Kidney (tissue), 14 donors: ENCODE results near the gene RAPGEF6. TPM values are rescaled to one million over a fixed set of nuclear protein-coding genes. Genes with fewer than 3 reads are reported as not detected.

Experiments used
- DNase-seq, 5 donors: peaks; one replicate each; pipeline ENCODE4 v3.0.0-alpha.2; 2013 to 2020
- FAIRE-seq: peaks from 2 replicates; lab custom pipeline; 2012; peaks lifted over from hg19 to GRCh38; lab: Jason Lieb, UNC
- H3K27ac ChIP-seq, 2 donors: one replicate each; pipeline ENCODE4 v1.7.0; 2013; ENCODE audit warnings: low read depth in 2 of 2, low read length in 2 of 2, inconsistent platforms in 1 of 2
- H3K27me3 ChIP-seq: one replicate; pipeline ENCODE4 v1.7.1; 2013; ENCODE audit warnings: low read length, inconsistent platforms; ENCODE audit not compliant: control insufficient read depth, insufficient read depth
- H3K36me3 ChIP-seq, 3 donors: one replicate each; pipeline versions ENCODE4 v1.7.0 to v1.7.1; 2013; ENCODE audit warnings: low read length in 3 of 3, control low read depth in 1 of 3, inconsistent platforms in 1 of 3; ENCODE audit not compliant: insufficient read depth in 3 of 3, control insufficient read depth in 2 of 3
- H3K4me1 ChIP-seq, 3 donors: one replicate each; pipeline versions ENCODE4 v1.7.0 to v1.7.1; 2013; ENCODE audit warnings: low read length in 3 of 3, inconsistent platforms in 1 of 3, low read depth in 1 of 3; ENCODE audit not compliant: control insufficient read depth in 2 of 3, insufficient read depth in 2 of 3
- H3K4me3 ChIP-seq, 3 donors: one replicate each; pipeline versions ENCODE4 v1.7.0 to v1.8.1; 2013; ENCODE audit warnings: low read length in 3 of 3, control low read depth in 1 of 3, inconsistent platforms in 1 of 3
- H3K9ac ChIP-seq, 3 donors: one replicate each; pipeline versions ENCODE4 v1.7.0 to v1.7.1; 2013; ENCODE audit warnings: low read length in 3 of 3, control low read depth in 1 of 3, inconsistent platforms in 1 of 3
- H3K9me3 ChIP-seq, 3 donors: one replicate each; pipeline versions ENCODE4 v1.7.0 to v1.7.1; 2013; ENCODE audit warnings: low read length in 3 of 3, control low read depth in 1 of 3, inconsistent platforms in 1 of 3; ENCODE audit not compliant: control insufficient read depth in 2 of 3, insufficient read depth in 1 of 3
- CTCF ChIP-seq: IDR thresholded peaks from 3 replicates; pipeline ENCODE4 v1.5.1; 2012; ENCODE audit warnings: mild to moderate bottlenecking, moderate library complexity, borderline replicate concordance; ENCODE audit not compliant: insufficient read depth; ENCODE audit errors: extremely low read depth
- intact Hi-C: fragments of 100-400 bp; cut with DNase I; formaldehyde crosslinking; loops from one replicate; pipeline ENCODE4 v1.11.1; 2022
- polyA plus RNA-seq: library from polyadenylated mRNA; stranded (reverse); fragments of 350-450 nt; fragmentation: Illumina TruSeq; extraction: RNeasy Lipid Tissue Mini Kit (QIAGEN cat#74804); gene quantifications from one replicate; pipeline ENCODE4 v1.2.3, GENCODE V29; 2014; ENCODE audit warnings: low read depth, low replicate concordance; ENCODE audit not compliant: insufficient read depth
- total RNA-seq: library from RNA; stranded (reverse); fragmentation: NEBNext Ultra II Directional; extraction: Animal tissue kit (Norgen Biotek cat#: 25700); gene quantifications from one replicate; pipeline ENCODE4 v1.2.1, GENCODE V29; 2021
- donor health status: control.
- donor health status: control.
- donor health status: control.
- donor health status: control.
- donor health status: control.
- donor health status: DM: yes; HTN: yes; CAD: no.
- donor health status: Normal renal cell carcinoma (clear cell type).

Gene RAPGEF6
- total and polyA plus RNA-seq, 2 donors from 2014 or later: 1.8 to 28.6 TPM

- Histone ChIP-seq H3K4me1 (peaks cover 0 to 25% (median 6%) of the 10 kb centered on the region in 3 donors), H3K9ac (no peak overlapping the region), H3K36me3 (no peaks in the 10 kb centered on the region), H3K4me3 (no peak overlapping the region), H3K9me3 (no peaks in the 10 kb centered on the region), H3K27me3 (no peaks in the 10 kb centered on the region), H3K27ac (no peak overlapping the region)
- intact Hi-C loops: no loop called here
- FAIRE-seq (no peak), DNase-seq (no peak)
- TF ChIP-seq CTCF: no peak
Observed at GRCh38 chr5:131396015-131396414, 239.0 kb downstream of the RAPGEF6 start.

GRCh38 chr5:131394128-131394527 is 240.9 kb downstream of the RAPGEF6 start:
- Histone ChIP-seq H3K9ac (peak overlapping the region in 1 of 3 donors; percentile 34), H3K9me3 (no peaks in the 10 kb centered on the region), H3K4me1 (peaks cover 0 to 25% (median 6%) of the 10 kb centered on the region in 3 donors), H3K36me3 (no peaks in the 10 kb centered on the region), H3K4me3 (no peak overlapping the region), H3K27ac (peak overlapping the region; percentile 59 to 74), H3K27me3 (no peaks in the 10 kb centered on the region)
- intact Hi-C loops: no loop called here
- peak in 2 of 5 donors; percentile 34 to 60 for DNase-seq
- TF ChIP-seq CTCF: no peak
- FAIRE-seq: peak; percentile 87

GRCh38 chr5:131393498-131393968 is 241.5 kb downstream of the RAPGEF6 start:
- H3K36me3 ChIP-seq: no peaks in the 10 kb centered on the region
- intact Hi-C loops: no loop called here
- peak overlapping the region; percentile 59 to 74 for H3K27ac ChIP-seq
- FAIRE-seq: no peak
- peaks cover 0 to 25% (median 6%) of the 10 kb centered on the region in 3 donors for H3K4me1 ChIP-seq
- DNase-seq: peak in 2 of 5 donors; percentile 24 to 61
- no peaks in the 10 kb centered on the region for H3K27me3 ChIP-seq
- TF ChIP-seq CTCF: no peak
- H3K9me3 ChIP-seq: no peaks in the 10 kb centered on the region
- peak overlapping the region in 1 of 3 donors; percentile 4 for H3K4me3 ChIP-seq
- H3K9ac ChIP-seq: peak overlapping the region in 1 of 3 donors; percentile 34
